ENCODE measurements around the gene HOXB2.

GRCh38 chr17:48593126-48593829 lies 48.4 kb upstream of the HOXB2 start, which contains the start of gene HOXB5:
- no peak for TF ChIP-seq CTCF (conservative IDR thresholded peaks at IDR 0.05 in 1 of 2, IDR thresholded peaks at IDR 0.05 in 1 of 2; ENCODE audit: low read depth in 1 of 2, low read length in 2 of 2)
- no peak for TF ChIP-seq EZH2 (IDR thresholded peaks at IDR 0.05; ENCODE audit: low read length, missing control alignments)
